ENCODE data around the gene TRAF1.

Gene TRAF1

GRCh38 chr9:120924698-120925534 lies 1.7 kb downstream of the TRAF1 start:
- Histone ChIP-seq H3K36me3 (ENCODE audit: insufficient read depth, low read length) (no peaks in the 10 kb centered on the region), H3K9ac (ENCODE audit: insufficient read length) (no peak overlapping the region), H3K27ac (no peak overlapping the region), H3K9me3 (ENCODE audit: low read depth, low read length) (no peaks in the 10 kb centered on the region), H3K4me3 (no peak overlapping the region)
- DNase-seq (ENCODE audit: low read depth, low spot score) = no peak
- TF ChIP-seq POLR2AphosphoS5 (IDR thresholded peaks at IDR 0.05; ENCODE audit: borderline replicate concordance, low read depth, low read length) (no peak), EZH2 (IDR thresholded peaks at IDR 0.05) (no peak), FOXP2 (optimal IDR thresholded peaks at IDR 0.05; ENCODE audit: control extremely low read depth, extremely low read length, insufficient read depth) (no peak)

DNA sequence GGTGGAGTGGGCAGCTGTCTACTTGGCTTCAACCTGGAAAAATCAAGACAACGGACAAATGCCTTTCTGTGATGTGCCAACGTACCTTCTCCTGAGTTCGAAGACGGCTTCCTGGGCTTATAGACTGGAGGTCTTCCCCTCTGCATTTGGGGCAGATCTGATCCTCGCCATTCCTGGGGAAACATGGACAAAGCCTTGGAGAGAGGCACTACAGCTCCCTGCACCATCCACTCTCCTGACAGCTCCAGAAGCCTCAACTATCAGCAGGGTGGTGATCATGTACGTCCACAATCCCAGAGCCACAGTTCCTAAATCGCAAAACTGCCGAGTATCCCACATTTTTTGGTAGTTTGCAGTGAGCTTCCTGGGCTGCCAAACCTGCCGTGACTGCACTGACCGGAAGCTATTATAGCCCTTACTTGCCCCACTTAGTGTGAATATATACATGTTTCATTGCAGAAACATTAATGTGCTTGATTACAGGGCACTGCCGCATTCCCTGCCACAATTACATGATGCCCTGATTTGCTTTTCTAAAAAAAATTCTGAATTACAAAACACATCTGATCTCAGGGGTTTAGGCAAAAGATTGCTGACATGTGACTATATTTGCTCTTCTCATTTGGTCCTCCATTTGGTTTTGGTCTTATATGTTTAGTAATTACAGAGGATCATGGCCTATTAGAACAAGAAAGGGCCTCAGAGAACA lies 2.8 kb downstream of the TRAF1 start:
- no peaks in the 10 kb centered on the region for H3K9me3 ChIP-seq (ENCODE audit: low read depth, low read length)
- no peaks in the 10 kb centered on the region for H3K36me3 ChIP-seq (ENCODE audit: insufficient read depth, low read length)
- no peak overlapping the region for H3K9ac ChIP-seq (ENCODE audit: insufficient read length)
- no peak for DNase-seq (ENCODE audit: low read depth, low spot score)
- H3K27ac ChIP-seq = no peak overlapping the region
- H3K4me3 ChIP-seq = no peak overlapping the region
- no peak for TF ChIP-seq EZH2 (IDR thresholded peaks at IDR 0.05)
- TF ChIP-seq POLR2AphosphoS5 (IDR thresholded peaks at IDR 0.05; ENCODE audit: borderline replicate concordance, low read depth, low read length) = no peak
- no peak for TF ChIP-seq FOXP2 (optimal IDR thresholded peaks at IDR 0.05; ENCODE audit: control extremely low read depth, extremely low read length, insufficient read depth)

- TF ChIP-seq EZH2 (IDR thresholded peaks at IDR 0.05) (no peak), FOXP2 (optimal IDR thresholded peaks at IDR 0.05; ENCODE audit: control extremely low read depth, extremely low read length, insufficient read depth) (no peak), POLR2AphosphoS5 (IDR thresholded peaks at IDR 0.05; ENCODE audit: borderline replicate concordance, low read depth, low read length) (no peak)
- H3K9ac ChIP-seq (ENCODE audit: insufficient read length) = no peak overlapping the region
- H3K9me3 ChIP-seq (ENCODE audit: low read depth, low read length) = no peaks in the 10 kb centered on the region
- H3K4me3 ChIP-seq = no peak overlapping the region
- DNase-seq (ENCODE audit: low read depth, low spot score) = no peak
- H3K27ac ChIP-seq = no peak overlapping the region
- no peaks in the 10 kb centered on the region for H3K36me3 ChIP-seq (ENCODE audit: insufficient read depth, low read length)
Observed at GRCh38 chr9:120922404-120923195, 4.0 kb downstream of the TRAF1 start.

- no peak overlapping the region for H3K9ac ChIP-seq (ENCODE audit: insufficient read length)
- no peaks in the 10 kb centered on the region for H3K9me3 ChIP-seq (ENCODE audit: low read depth, low read length)
- no peak for DNase-seq (ENCODE audit: low read depth, low spot score)
- no peaks in the 10 kb centered on the region for H3K36me3 ChIP-seq (ENCODE audit: insufficient read depth, low read length)
- no peak overlapping the region for H3K4me3 ChIP-seq
- H3K27ac ChIP-seq = no peak overlapping the region
- no peak for TF ChIP-seq POLR2AphosphoS5 (IDR thresholded peaks at IDR 0.05; ENCODE audit: borderline replicate concordance, low read depth, low read length)
- no peak for TF ChIP-seq EZH2 (IDR thresholded peaks at IDR 0.05)
- no peak for TF ChIP-seq FOXP2 (optimal IDR thresholded peaks at IDR 0.05; ENCODE audit: control extremely low read depth, extremely low read length, insufficient read depth)
Observed at GRCh38 chr9:120921661-120922181, 4.9 kb downstream of the TRAF1 start.

DNA sequence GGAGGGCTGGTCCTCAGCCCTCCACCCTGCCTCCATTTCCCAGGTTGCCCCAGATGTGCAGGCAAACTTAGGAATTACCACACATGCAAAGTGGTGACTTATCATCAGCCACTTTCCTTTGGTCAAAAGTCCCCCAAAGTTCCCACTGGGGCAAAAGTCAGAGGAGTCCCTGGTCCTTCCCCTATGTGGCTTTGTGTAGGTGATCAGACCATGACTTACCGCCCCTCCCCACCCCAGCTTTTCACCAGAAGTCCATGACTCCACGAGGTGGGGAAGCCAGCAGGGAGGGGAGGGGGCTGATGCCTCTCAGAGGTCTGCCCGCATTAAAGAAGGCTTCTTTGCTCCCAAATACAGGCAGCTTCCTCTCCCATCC lies 5.8 kb downstream of the TRAF1 start:
- no peak overlapping the region for H3K9ac ChIP-seq (ENCODE audit: insufficient read length)
- no peaks in the 10 kb centered on the region for H3K9me3 ChIP-seq (ENCODE audit: low read depth, low read length)
- H3K36me3 ChIP-seq (ENCODE audit: insufficient read depth, low read length) = no peaks in the 10 kb centered on the region
- DNase-seq (ENCODE audit: low read depth, low spot score) = no peak
- no peak overlapping the region for H3K27ac ChIP-seq
- H3K4me3 ChIP-seq = no peak overlapping the region
- TF ChIP-seq EZH2 (IDR thresholded peaks at IDR 0.05) = no peak
- TF ChIP-seq FOXP2 (optimal IDR thresholded peaks at IDR 0.05; ENCODE audit: control extremely low read depth, extremely low read length, insufficient read depth) = no peak
- TF ChIP-seq POLR2AphosphoS5 (IDR thresholded peaks at IDR 0.05; ENCODE audit: borderline replicate concordance, low read depth, low read length) = no peak

DNA sequence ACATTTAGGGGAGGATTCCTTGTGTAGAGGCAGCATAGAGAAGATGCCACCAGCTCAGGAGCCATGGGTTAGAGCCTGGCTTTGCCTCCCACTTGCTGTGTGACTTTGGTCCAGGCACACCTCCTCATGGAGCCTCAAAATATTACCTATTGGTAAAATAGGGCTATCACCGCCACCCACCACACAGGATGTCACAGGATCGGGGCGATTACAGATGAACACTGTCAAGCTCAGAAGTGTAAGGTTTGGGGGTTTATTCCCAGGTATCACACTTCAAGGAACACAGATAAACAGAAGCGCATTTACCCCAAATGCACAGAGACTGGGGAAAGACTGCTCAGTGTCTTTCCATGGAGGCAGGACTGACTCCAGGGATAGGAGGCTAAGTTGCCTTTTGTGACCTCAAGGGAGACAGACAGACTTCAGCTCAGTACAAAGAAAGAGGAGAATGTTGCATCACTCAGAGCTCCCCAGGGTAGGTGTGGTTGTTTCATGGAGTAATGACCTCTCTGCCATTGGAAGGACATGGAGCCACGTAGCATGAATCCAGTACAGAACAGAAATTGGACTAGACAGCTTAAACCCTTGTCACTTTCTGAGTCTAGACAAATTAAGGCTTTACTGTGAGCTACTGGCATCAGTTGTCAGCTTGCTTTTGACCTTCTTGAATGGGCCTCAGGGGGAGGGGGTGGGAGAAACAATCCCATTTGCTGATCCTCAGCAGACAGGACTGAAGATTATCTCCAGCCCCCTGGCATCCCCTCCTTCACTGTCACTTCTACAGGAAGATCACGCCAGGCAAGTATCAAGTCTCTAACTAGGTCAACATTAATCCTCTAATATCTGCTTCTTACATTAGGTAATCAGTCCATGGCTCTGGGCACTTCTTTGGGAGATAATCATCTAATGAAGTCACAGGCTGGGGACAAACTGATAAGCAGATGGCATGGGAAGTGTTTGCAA lies 6.5 kb downstream of the TRAF1 start:
- Histone ChIP-seq H3K36me3 (ENCODE audit: insufficient read depth, low read length) (no peaks in the 10 kb centered on the region), H3K9me3 (ENCODE audit: low read depth, low read length) (no peaks in the 10 kb centered on the region), H3K27ac (no peak overlapping the region), H3K4me3 (no peak overlapping the region), H3K9ac (ENCODE audit: insufficient read length) (no peak overlapping the region)
- TF ChIP-seq EZH2 (IDR thresholded peaks at IDR 0.05) (no peak), FOXP2 (optimal IDR thresholded peaks at IDR 0.05; ENCODE audit: control extremely low read depth, extremely low read length, insufficient read depth) (no peak), POLR2AphosphoS5 (IDR thresholded peaks at IDR 0.05; ENCODE audit: borderline replicate concordance, low read depth, low read length) (no peak)
- no peak for DNase-seq (ENCODE audit: low read depth, low spot score)
